ENCODE measurements around the gene OTOGL. TPM values are rescaled to one million over a fixed set of nuclear protein-coding genes. Genes with fewer than 3 reads are reported as not detected.

Gene OTOGL
- polyA plus RNA-seq, 3 donors = not detected

GRCh38 chr12:80332827-80333226 lies 233.5 kb downstream of the OTOGL start:
- Histone ChIP-seq H3K9me3 (replicated peaks in 1 of 2; ENCODE audit: control insufficient read depth in 1 of 2, insufficient read depth in 1 of 2, low read length in 2 of 2) (no peaks in the 10 kb centered on the region), H3K36me3 (replicated peaks in 1 of 2; ENCODE audit: control insufficient read depth in 1 of 2, insufficient read depth in 2 of 2, low read length in 2 of 2) (no peaks in the 10 kb centered on the region), H3K4me2 (replicated peaks; ENCODE audit: extremely low read depth, low read length, poor library complexity, severe bottlenecking) (no peak overlapping the region), H3K27ac (ENCODE audit: low read depth in 1 of 2, low read length in 2 of 2) (no peak overlapping the region), H3K27me3 (ENCODE audit: control insufficient read depth in 2 of 2, insufficient read depth in 2 of 2, low read length in 2 of 2) (no peaks in the 10 kb centered on the region), H2AFZ (ENCODE audit: insufficient read depth, low read depth, low read length, poor library complexity, severe bottlenecking) (no peak overlapping the region), H3K79me2 (ENCODE audit: insufficient read depth, low read length) (no peaks in the 10 kb centered on the region), H3K4me1 (ENCODE audit: control insufficient read depth in 1 of 2, insufficient read depth in 2 of 2, low read length in 2 of 2) (no peaks in the 10 kb centered on the region), H3K9ac (ENCODE audit: insufficient read depth, low read length, poor library complexity, severe bottlenecking) (no peak overlapping the region), H3K4me3 (replicated peaks in 1 of 3; ENCODE audit: low read depth in 2 of 3, low read length in 3 of 3) (no peak overlapping the region), H4K20me1 (ENCODE audit: insufficient read depth, low read length) (no peaks in the 10 kb centered on the region)
- intact Hi-C loops (cut with micrococcal nuclease) = no loop called here
- Mint-ChIP-seq H3K36me3 (no peaks in the 10 kb centered on the region), H3K4me1 (no peaks in the 10 kb centered on the region), H3K4me3 (no peak overlapping the region), H3K27ac (no peak overlapping the region), H3K27me3 (ENCODE audit: low read depth in 3 of 3) (no peaks in the 10 kb centered on the region), H3K9me3 (peaks cover 0 to 3% (median 0%) of the 10 kb centered on the region in 7 donors)
- no CpG with 5 or more reads among the region's 1 CpG for WGBS (ENCODE audit: insufficient coverage)
- no peak for DNase-seq
- TF ChIP-seq, protein P1, sequence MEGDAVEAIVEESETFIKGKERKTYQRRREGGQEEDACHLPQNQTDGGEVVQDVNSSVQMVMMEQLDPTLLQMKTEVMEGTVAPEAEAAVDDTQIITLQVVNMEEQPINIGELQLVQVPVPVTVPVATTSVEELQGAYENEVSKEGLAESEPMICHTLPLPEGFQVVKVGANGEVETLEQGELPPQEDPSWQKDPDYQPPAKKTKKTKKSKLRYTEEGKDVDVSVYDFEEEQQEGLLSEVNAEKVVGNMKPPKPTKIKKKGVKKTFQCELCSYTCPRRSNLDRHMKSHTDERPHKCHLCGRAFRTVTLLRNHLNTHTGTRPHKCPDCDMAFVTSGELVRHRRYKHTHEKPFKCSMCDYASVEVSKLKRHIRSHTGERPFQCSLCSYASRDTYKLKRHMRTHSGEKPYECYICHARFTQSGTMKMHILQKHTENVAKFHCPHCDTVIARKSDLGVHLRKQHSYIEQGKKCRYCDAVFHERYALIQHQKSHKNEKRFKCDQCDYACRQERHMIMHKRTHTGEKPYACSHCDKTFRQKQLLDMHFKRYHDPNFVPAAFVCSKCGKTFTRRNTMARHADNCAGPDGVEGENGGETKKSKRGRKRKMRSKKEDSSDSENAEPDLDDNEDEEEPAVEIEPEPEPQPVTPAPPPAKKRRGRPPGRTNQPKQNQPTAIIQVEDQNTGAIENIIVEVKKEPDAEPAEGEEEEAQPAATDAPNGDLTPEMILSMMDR (IDR thresholded peaks at IDR 0.05) = no peak

GRCh38 chr12:80352474-80352873 lies 253.1 kb downstream of the OTOGL start:
- Histone ChIP-seq H3K4me3 (replicated peaks in 1 of 3; ENCODE audit: low read depth in 2 of 3, low read length in 3 of 3) (no peak overlapping the region), H2AFZ (ENCODE audit: insufficient read depth, low read depth, low read length, poor library complexity, severe bottlenecking) (no peak overlapping the region), H3K79me2 (ENCODE audit: insufficient read depth, low read length) (no peaks in the 10 kb centered on the region), H3K9ac (ENCODE audit: insufficient read depth, low read length, poor library complexity, severe bottlenecking) (no peak overlapping the region), H3K9me3 (replicated peaks in 1 of 2; ENCODE audit: control insufficient read depth in 1 of 2, insufficient read depth in 1 of 2, low read length in 2 of 2) (no peaks in the 10 kb centered on the region), H3K4me1 (ENCODE audit: control insufficient read depth in 1 of 2, insufficient read depth in 2 of 2, low read length in 2 of 2) (no peaks in the 10 kb centered on the region), H3K27ac (ENCODE audit: low read depth in 1 of 2, low read length in 2 of 2) (no peak overlapping the region), H4K20me1 (ENCODE audit: insufficient read depth, low read length) (no peaks in the 10 kb centered on the region), H3K36me3 (replicated peaks in 1 of 2; ENCODE audit: control insufficient read depth in 1 of 2, insufficient read depth in 2 of 2, low read length in 2 of 2) (no peaks in the 10 kb centered on the region), H3K4me2 (replicated peaks; ENCODE audit: extremely low read depth, low read length, poor library complexity, severe bottlenecking) (no peak overlapping the region), H3K27me3 (ENCODE audit: control insufficient read depth in 2 of 2, insufficient read depth in 2 of 2, low read length in 2 of 2) (no peaks in the 10 kb centered on the region)
- Mint-ChIP-seq H3K27ac (no peak overlapping the region), H3K36me3 (no peaks in the 10 kb centered on the region), H3K9me3 (peaks cover 0 to 9% (median 2%) of the 10 kb centered on the region in 7 donors), H3K4me1 (no peaks in the 10 kb centered on the region), H3K4me3 (no peak overlapping the region), H3K27me3 (ENCODE audit: low read depth in 3 of 3) (no peaks in the 10 kb centered on the region)
- TF ChIP-seq, protein P1 (IDR thresholded peaks at IDR 0.05) = no peak
- intact Hi-C loops (cut with micrococcal nuclease) = no loop called here
- no peak for DNase-seq
- no CpG with 5 or more reads among the region's 1 CpG for WGBS (ENCODE audit: insufficient coverage)
